GM21576 (cell line): ENCODE data around the gene EMC6.
A peak's percentile ranks its signal among the peaks of the same experiment; 100 is the strongest.
"Not testable (repeated sequence)": the region's sequence is repeated elsewhere in the genome, so short reads cannot be mapped to it uniquely, and the experiment has no call there.

ENCODE experiments used
- ATAC-seq: cut with Tn5 transposase; IDR thresholded peaks from one replicate; pipeline ENCODE4 v1.9.1; 2021; ENCODE audit warnings: mild to moderate bottlenecking, moderate library complexity; ENCODE audit not compliant: unreplicated experiment

EMC6 gene

GRCh38 chr17:3679531-3680126, 11.0 kb downstream of the EMC6 start:
- ATAC-seq, result no peak

GRCh38 chr17:3681057-3681456, 12.4 kb downstream of the EMC6 start:
- no peak for ATAC-seq

GRCh38 chr17:3681565-3681964, 13.0 kb downstream of the EMC6 start:
- no peak for ATAC-seq

GRCh38 chr17:3682033-3682432, 13.4 kb downstream of the EMC6 start:
- ATAC-seq, result no peak

- no peak for ATAC-seq
Observed at GRCh38 chr17:3683054-3683511, 14.5 kb downstream of the EMC6 start.

GRCh38 chr17:3685174-3685573, 16.6 kb downstream of the EMC6 start:
- no peak for ATAC-seq

GRCh38 chr17:3688027-3688553, 19.5 kb downstream of the EMC6 start:
- ATAC-seq, result no peak

- no peak for ATAC-seq
Observed at GRCh38 chr17:3688852-3689261, 20.2 kb downstream of the EMC6 start.

- no peak for ATAC-seq
Observed at GRCh38 chr17:3689262-3690093, 20.9 kb downstream of the EMC6 start.

GRCh38 chr17:3690094-3690715, 21.6 kb downstream of the EMC6 start:
- ATAC-seq, result no peak

GRCh38 chr17:3691617-3692067, 23.0 kb downstream of the EMC6 start:
- ATAC-seq, result no peak

GRCh38 chr17:3692346-3692745, 23.7 kb downstream of the EMC6 start:
- no peak for ATAC-seq

- no peak for ATAC-seq
Observed at GRCh38 chr17:3693141-3693540, 24.5 kb downstream of the EMC6 start.

GRCh38 chr17:3693829-3694231, 25.2 kb downstream of the EMC6 start:
- ATAC-seq, result peak; percentile 53

GRCh38 chr17:3695129-3695722, 26.6 kb downstream of the EMC6 start:
- ATAC-seq, result no peak

GRCh38 chr17:3695723-3696411, 27.3 kb downstream of the EMC6 start, which contains the start of gene P2RX5:
Gene P2RX5, minus strand, starts transcription at chr17:3696155. Its CDS starts 150 bp downstream, at chr17:3696005.
- no peak for ATAC-seq

- ATAC-seq, result no peak
Observed at GRCh38 chr17:3697103-3697476, 28.5 kb downstream of the EMC6 start.

- ATAC-seq, result no peak
Observed at GRCh38 chr17:3698139-3698538, 29.5 kb downstream of the EMC6 start.

- no peak for ATAC-seq
Observed at GRCh38 chr17:3699951-3700350, 31.3 kb downstream of the EMC6 start.

GRCh38 chr17:3702041-3702539, 33.5 kb downstream of the EMC6 start:
- ATAC-seq, result not testable (repeated sequence)
